ENCODE data around the gene LENEP. TPM values are rescaled to one million over a fixed set of nuclear protein-coding genes. Genes with fewer than 3 reads are reported as not detected.
A peak's percentile ranks its signal among the peaks of the same experiment; 100 is the strongest.

The LENEP gene
- total RNA-seq, 1 donor from 2014 or later: 1.1 TPM

DNA sequence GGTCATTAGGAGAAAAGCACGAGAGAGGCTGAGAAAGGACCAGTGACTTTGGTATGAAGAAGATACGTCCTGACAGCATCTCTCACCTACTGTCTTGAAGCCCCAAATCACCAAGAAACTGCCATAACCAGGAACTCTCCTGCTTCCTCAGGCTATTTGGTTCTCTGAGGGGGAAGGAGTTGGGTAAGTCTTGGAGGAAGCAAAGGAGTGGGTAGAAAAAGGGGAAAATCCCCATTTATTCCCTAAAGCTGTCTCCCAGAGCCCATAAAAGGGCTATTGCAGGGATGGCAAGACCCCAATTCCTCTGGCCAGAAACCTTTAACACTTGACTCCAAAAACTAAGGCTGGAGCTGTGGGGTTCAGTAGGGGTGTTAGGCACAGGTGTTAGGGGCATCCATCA is 35.4 kb upstream of the LENEP start:
- H3K9me3 Mint-ChIP-seq: no peaks in the 10 kb centered on the region
- H3K27ac Mint-ChIP-seq: peak overlapping the region; percentile 97
- H3K4me1 Mint-ChIP-seq (ENCODE audit: unreplicated experiment): peaks cover 59% of the 10 kb centered on the region
- peaks cover 7% of the 10 kb centered on the region for H3K36me3 Mint-ChIP-seq
- TF ChIP-seq, protein P1, sequence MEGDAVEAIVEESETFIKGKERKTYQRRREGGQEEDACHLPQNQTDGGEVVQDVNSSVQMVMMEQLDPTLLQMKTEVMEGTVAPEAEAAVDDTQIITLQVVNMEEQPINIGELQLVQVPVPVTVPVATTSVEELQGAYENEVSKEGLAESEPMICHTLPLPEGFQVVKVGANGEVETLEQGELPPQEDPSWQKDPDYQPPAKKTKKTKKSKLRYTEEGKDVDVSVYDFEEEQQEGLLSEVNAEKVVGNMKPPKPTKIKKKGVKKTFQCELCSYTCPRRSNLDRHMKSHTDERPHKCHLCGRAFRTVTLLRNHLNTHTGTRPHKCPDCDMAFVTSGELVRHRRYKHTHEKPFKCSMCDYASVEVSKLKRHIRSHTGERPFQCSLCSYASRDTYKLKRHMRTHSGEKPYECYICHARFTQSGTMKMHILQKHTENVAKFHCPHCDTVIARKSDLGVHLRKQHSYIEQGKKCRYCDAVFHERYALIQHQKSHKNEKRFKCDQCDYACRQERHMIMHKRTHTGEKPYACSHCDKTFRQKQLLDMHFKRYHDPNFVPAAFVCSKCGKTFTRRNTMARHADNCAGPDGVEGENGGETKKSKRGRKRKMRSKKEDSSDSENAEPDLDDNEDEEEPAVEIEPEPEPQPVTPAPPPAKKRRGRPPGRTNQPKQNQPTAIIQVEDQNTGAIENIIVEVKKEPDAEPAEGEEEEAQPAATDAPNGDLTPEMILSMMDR (conservative IDR thresholded peaks at IDR 0.05): no peak
- no peaks in the 10 kb centered on the region for H3K27me3 Mint-ChIP-seq
- H3K4me3 Mint-ChIP-seq: peak overlapping the region; percentile 99
- no peak for DNase-seq (ENCODE audit: extremely low spot score, unreplicated experiment)

DNA sequence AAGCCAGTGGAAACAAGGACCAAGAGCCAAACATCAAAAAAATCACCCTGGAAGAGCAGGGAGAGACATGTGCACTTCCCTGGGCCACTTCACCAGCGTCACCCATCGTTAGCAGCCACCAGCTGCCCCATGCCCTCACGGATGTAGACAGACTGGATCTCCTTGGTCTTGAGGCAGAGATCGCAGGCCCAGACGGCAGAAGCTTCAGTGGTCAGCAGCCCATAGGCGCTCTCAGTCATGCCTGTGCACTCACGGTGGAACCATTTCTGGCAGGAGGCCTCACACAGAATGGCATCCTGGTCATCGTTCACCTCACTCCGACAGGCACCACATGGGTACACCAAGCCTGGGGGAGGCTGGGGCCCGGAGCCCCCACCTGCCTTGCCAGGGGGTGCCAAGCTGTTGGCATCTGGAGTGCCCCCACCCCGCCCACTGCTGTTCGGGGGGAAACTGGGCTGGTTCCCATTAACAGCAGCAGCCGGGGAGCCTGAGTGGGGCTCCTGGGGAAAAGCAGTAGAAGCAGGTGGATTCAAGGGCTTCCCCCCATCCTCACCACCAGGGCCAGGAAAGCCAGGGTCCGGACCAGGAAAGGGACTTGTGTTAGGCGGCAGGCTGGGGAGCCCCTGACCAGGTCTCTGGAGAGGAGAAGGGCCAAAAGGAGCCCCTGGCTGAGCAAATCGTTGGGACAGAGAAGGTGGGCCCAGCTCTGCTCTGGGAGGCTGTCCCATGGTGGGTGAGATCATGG is 34.5 kb upstream of the LENEP start:
- H3K4me1 Mint-ChIP-seq (ENCODE audit: unreplicated experiment): peaks cover 58% of the 10 kb centered on the region
- peak overlapping the region; percentile 97 for H3K27ac Mint-ChIP-seq
- peak overlapping the region; percentile 17 for H3K4me3 Mint-ChIP-seq
- peaks cover 10% of the 10 kb centered on the region for H3K36me3 Mint-ChIP-seq
- no peaks in the 10 kb centered on the region for H3K27me3 Mint-ChIP-seq
- TF ChIP-seq, protein P1 (conservative IDR thresholded peaks at IDR 0.05): no peak
- DNase-seq (ENCODE audit: extremely low spot score, unreplicated experiment): no peak
- no peaks in the 10 kb centered on the region for H3K9me3 Mint-ChIP-seq

DNA sequence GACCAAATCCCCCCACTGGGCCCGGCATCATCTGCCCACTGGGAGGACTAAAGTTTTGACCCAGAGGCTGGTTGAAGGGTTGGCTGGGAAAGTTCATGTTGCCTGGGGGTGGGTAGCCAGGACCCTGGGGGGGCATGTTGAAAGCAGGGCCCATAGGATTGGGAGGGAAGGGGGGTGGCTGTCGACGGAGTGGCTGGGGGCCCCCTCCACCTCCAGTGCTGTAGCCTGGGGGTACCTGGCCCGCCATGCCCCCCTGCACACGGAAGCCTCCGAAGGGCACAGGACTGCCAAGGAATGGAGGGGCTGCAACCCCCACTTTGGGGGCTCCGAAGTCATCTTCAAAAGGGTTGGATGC is 34.0 kb upstream of the LENEP start:
- DNase-seq (ENCODE audit: extremely low spot score, unreplicated experiment): no peak
- Mint-ChIP-seq H3K27ac (no peak overlapping the region), H3K4me3 (peak overlapping the region; percentile 45), H3K9me3 (no peaks in the 10 kb centered on the region), H3K36me3 (peaks cover 12% of the 10 kb centered on the region), H3K27me3 (no peaks in the 10 kb centered on the region), H3K4me1 (ENCODE audit: unreplicated experiment) (peaks cover 55% of the 10 kb centered on the region)
- TF ChIP-seq, protein P1 (conservative IDR thresholded peaks at IDR 0.05): no peak

DNA sequence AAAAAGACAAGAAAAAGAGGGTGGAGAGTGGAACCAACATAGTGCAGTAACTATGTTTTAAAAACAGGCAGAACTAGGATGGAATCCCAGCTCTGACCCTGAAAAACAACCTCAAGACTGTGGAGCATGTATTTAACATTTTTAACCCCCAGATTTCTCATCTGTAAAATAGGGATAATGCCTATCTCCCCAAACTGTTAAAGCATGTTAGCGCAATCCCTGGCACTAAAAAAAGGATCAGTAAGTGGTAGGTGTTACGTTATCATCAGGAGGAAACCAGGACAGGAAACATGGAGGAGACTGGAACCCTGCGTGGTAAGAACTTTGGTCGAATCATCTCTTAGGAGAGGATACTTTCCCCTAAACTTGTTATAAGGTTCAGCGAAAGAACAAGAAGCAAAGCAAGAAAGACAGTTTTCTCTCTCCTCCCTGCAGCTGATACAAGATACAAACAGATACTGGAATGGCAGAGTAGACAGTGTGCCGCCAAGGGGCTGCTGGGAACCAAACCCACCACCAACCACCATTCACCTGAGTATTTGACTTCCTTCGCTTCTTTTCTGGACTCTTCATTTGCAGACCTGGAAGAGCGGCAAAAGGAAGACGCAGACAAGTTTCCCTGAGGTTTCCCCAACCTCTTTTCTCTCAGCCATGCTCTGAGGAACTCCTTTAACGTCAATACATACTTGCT is 32.8 kb upstream of the LENEP start:
- Mint-ChIP-seq H3K27me3 (no peaks in the 10 kb centered on the region), H3K4me1 (ENCODE audit: unreplicated experiment) (peaks cover 43% of the 10 kb centered on the region), H3K27ac (peak overlapping the region; percentile 94), H3K36me3 (peaks cover 16% of the 10 kb centered on the region), H3K9me3 (no peaks in the 10 kb centered on the region), H3K4me3 (peak overlapping the region; percentile 97)
- DNase-seq (ENCODE audit: extremely low spot score, unreplicated experiment): no peak
- TF ChIP-seq, protein P1 (conservative IDR thresholded peaks at IDR 0.05): no peak

DNA sequence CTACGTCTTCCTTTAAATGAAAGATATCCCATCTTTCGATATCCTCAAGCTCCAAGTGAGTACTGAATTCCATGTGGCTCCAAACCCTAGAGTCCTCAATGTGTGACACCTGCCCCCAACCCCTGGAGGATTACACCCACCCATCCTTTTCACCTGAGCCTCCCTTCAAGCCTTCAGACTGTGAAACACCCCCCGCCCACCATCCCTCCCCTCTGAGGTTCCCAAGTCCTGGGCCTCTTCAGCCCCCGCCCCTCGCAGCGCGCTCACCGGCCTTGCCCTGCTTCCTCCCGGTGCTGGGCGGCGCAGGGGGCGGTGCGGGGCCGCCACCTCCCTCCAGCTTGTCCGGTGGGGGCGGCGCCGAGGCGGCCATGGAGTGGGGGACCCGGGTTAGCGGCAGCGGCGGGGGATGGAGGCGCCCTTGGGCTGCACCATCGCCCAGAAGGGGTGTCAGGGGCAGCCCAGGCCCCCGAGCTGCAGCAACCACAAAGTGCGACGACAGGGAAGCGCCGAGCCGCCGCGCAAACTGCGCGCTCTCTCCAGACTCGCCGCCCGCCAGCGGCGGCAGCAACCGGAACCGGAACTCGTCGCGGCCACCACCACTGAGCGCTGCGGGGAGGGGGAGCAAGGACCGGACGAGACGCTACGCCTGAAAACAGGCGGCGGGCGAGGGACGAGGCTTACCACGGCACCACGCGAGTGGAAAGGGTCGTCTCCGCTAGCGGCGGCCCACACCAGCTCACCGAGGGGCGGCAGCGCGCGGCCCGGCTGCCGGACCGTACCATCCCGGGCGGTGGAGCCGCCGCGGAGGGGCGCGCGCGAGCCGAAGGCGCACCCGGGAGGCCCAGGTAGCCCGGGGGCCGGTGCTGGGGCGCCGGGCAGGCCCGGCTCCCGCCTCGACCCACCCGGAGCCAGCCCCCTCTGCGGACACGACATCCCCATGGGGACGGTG is 31.9 kb upstream of the LENEP start, which contains the start of gene PYGO2:
TSS of gene PYGO2 (minus strand) at position 576 of the 949 bp plus-strand sequence. CDS start at position 370, 206 bp downstream.
- Mint-ChIP-seq H3K27me3 (no peaks in the 10 kb centered on the region), H3K9me3 (no peaks in the 10 kb centered on the region), H3K36me3 (peaks cover 16% of the 10 kb centered on the region), H3K27ac (peak within 1 kb of the TSS; percentile 94), H3K4me3 (peak within 1 kb of the TSS; percentile 97), H3K4me1 (ENCODE audit: unreplicated experiment) (peaks cover 34% of the 10 kb centered on the region)
- TF ChIP-seq, protein P1 (conservative IDR thresholded peaks at IDR 0.05): peak; percentile 68
- peak; percentile 85 for DNase-seq (ENCODE audit: extremely low spot score, unreplicated experiment)

Measured in type B pancreatic cell (in vitro differentiated cells).